T-cell (primary cell): ENCODE measurements around the gene DUSP12. TPM values are rescaled to one million over a fixed set of nuclear protein-coding genes. Genes with fewer than 3 reads are reported as not detected.

Experiments used
- ATAC-seq, 4 experiments: fragments of 200-7000 bp in 3 of 4; fragments of 150-1000 bp in 1 of 4; cut with Tn5 transposase; replicated peaks in 1 of 4; 1 replicate in 3 of 4; 2 replicates in 1 of 4; pipeline ENCODE4 v1.10.0; 2021; ENCODE audit warnings: moderate library complexity in 3 of 4, mild to moderate bottlenecking in 2 of 4, moderate number of reproducible peaks in 1 of 4
- CTCF ChIA-PET, 2 donors: fragments of 300-600 bp; sonication (Branson Sonifier 250); formaldehyde crosslinking; loops; one replicate each; lab custom pipeline; 2022; ENCODE audit warnings: antibody characterized with exemption in 2 of 2; lab: Charles Lee
- POLR2A ChIA-PET, 2 donors: fragments of 300-600 bp; sonication (Branson Sonifier 250); formaldehyde crosslinking; loops; one replicate each; lab custom pipeline; 2022; ENCODE audit warnings: antibody characterized with exemption in 2 of 2; lab: Charles Lee
- DNase-seq, 35 experiments: peaks; one replicate each; pipeline versions ENCODE4 v3.0.0 to v3.0.0-alpha.2; 2013 to 2023
- H3K27ac ChIP-seq: one replicate; pipeline ENCODE4 v1.5.1; 2013; ENCODE audit warnings: low read length
- H3K27me3 ChIP-seq, 2 experiments: replicated peaks in 1 of 2; 1 replicate in 1 of 2; 2 replicates in 1 of 2; pipeline versions ENCODE4 v1.6.1 to v1.7.0; 2013; ENCODE audit warnings: low read length in 1 of 2, mixed read lengths in 1 of 2; ENCODE audit not compliant: control insufficient read depth in 2 of 2, insufficient read depth in 2 of 2; ENCODE audit errors: extremely low read depth in 1 of 2
- H3K36me3 ChIP-seq, 2 donors: 1 replicate in 1 of 2; 2 replicates in 1 of 2; pipeline versions ENCODE4 v1.6.1 to v1.7.0; 2013; ENCODE audit warnings: low read length in 1 of 2; ENCODE audit not compliant: control insufficient read depth in 2 of 2, insufficient read depth in 1 of 2; ENCODE audit errors: extremely low read depth in 1 of 2
- H3K4me1 ChIP-seq, 2 experiments: 1 replicate in 1 of 2; 2 replicates in 1 of 2; pipeline versions ENCODE4 v1.6.1 to v1.7.0; 2013; ENCODE audit warnings: low read length in 2 of 2, mixed read lengths in 1 of 2; ENCODE audit not compliant: insufficient read depth in 2 of 2, control insufficient read depth in 1 of 2; ENCODE audit errors: extremely low read depth in 1 of 2
- H3K4me3 ChIP-seq, 2 donors: 1 replicate in 1 of 2; 2 replicates in 1 of 2; pipeline versions ENCODE4 v1.5.1 to v1.7.0; 2013; ENCODE audit warnings: mild to moderate bottlenecking in 2 of 2, low read length in 1 of 2, moderate library complexity in 1 of 2; ENCODE audit not compliant: control insufficient read depth in 1 of 2; ENCODE audit errors: extremely low read depth in 1 of 2
- H3K9me3 ChIP-seq: 2 replicates; pipeline ENCODE4 v1.7.0; 2013
- H3K27ac Mint-ChIP-seq, 2 donors: one replicate each; pipeline ENCODE4 v1.8.0; 2020 to 2021; ENCODE audit warnings: mild to moderate bottlenecking in 2 of 2, mixed read lengths in 2 of 2
- H3K27me3 Mint-ChIP-seq, 2 donors: one replicate each; pipeline ENCODE4 v1.8.0; 2021 to 2022; ENCODE audit warnings: mixed read lengths in 2 of 2
- H3K36me3 Mint-ChIP-seq: one replicate; pipeline ENCODE4 v1.8.0; 2021; ENCODE audit warnings: mixed read lengths
- H3K4me1 Mint-ChIP-seq, 3 donors: one replicate each; pipeline ENCODE4 v1.8.0; 2020 to 2022; ENCODE audit warnings: mixed read lengths in 3 of 3, mild to moderate bottlenecking in 1 of 3
- H3K4me3 Mint-ChIP-seq, 3 donors: one replicate each; pipeline ENCODE4 v1.8.0; 2020 to 2022; ENCODE audit warnings: mild to moderate bottlenecking in 3 of 3, mixed read lengths in 3 of 3, moderate library complexity in 3 of 3
- H3K9me3 Mint-ChIP-seq, 3 donors: one replicate each; pipeline ENCODE4 v1.8.0; 2020 to 2022; ENCODE audit warnings: mixed read lengths in 3 of 3
- WGBS: methylation state at CpG from one replicate; pipeline ENCODE4 v1.1.5; 2013; ENCODE audit warnings: missing lambda C conversion rate; ENCODE audit not compliant: insufficient coverage; 5-methylcytosine and 5-hydroxymethylcytosine counted together
- total RNA-seq, 35 experiments: library from RNA in 6 of 35; stranded (reverse) in 6 of 35; fragments of 120-200 nt in 1 of 35; gene quantifications; one replicate each; pipeline versions ENCODE4 v1.2.1 to v1.2.4 and lab custom pipeline; 2013 to 2026

Gene DUSP12
- total RNA-seq, 5 donors from 2014 or later (not counting 1 experiment from before 2014, with no cell fraction given): 18.9 to 33.5 (median 29.1) TPM

GRCh38 chr1:161738627-161739287, 10.8 kb upstream of the DUSP12 start:
- Mint-ChIP-seq H3K27ac (peak overlapping the region; percentile 42 to 57), H3K4me3 (peak overlapping the region in 1 of 3 donors; percentile 35), H3K36me3 (no peaks in the 10 kb centered on the region), H3K4me1 (peaks cover 23 to 34% (median 25%) of the 10 kb centered on the region in 3 donors), H3K9me3 (no peaks in the 10 kb centered on the region), H3K27me3 (peaks cover 0 to 5% of the 10 kb centered on the region in 2 donors)
- ATAC-seq (peak; percentile 73 to 91 (median 78)), DNase-seq (peak; percentile 3 to 74 (median 46))
- POLR2A ChIA-PET: interaction anchor here in 1 of 2 donors (0.6 kb wide), 1 partner anchor 23 kb away, joined by 7 read pairs; no protein-coding TSS in a partner anchor
- Histone ChIP-seq H3K4me3 (no peak overlapping the region), H3K36me3 (no peaks in the 10 kb centered on the region), H3K4me1 (peaks cover 0 to 26% of the 10 kb centered on the region in 2 experiments), H3K27ac (peak overlapping the region; percentile 2), H3K27me3 (no peaks in the 10 kb centered on the region), H3K9me3 (no peaks in the 10 kb centered on the region)
- 72% methylated on average over 3 of the region's 4 CpGs for WGBS
- CTCF ChIA-PET: interaction anchor here (0.6 to 6.3 kb wide), 15 partner anchors 10 to 1120 kb away, joined by 3 to 34 read pairs (median 3); partner anchors contain the start of gene DUSP12 (in 1 of the 2)

GRCh38 chr1:161739865-161740566, 9.6 kb upstream of the DUSP12 start:
- H3K9me3 ChIP-seq: no peaks in the 10 kb centered on the region
- H3K4me1 ChIP-seq: peaks cover 0 to 26% of the 10 kb centered on the region in 2 experiments
- ChIA-PET CTCF (interaction anchor here (0.5 to 6.3 kb wide), 7 partner anchors 10 to 297 kb away, joined by 3 to 34 read pairs (median 6); partner anchors contain the start of gene DUSP12 (in 1 of the 2)), POLR2A (no interaction called here)
- Mint-ChIP-seq H3K9me3 (no peaks in the 10 kb centered on the region), H3K36me3 (no peaks in the 10 kb centered on the region), H3K4me3 (peak overlapping the region in 1 of 3 donors; percentile 2), H3K4me1 (peaks cover 25 to 43% (median 31%) of the 10 kb centered on the region in 3 donors), H3K27me3 (peaks cover 3 to 7% of the 10 kb centered on the region in 2 donors), H3K27ac (peak overlapping the region in 1 of 2 donors; percentile 57)
- no peaks in the 10 kb centered on the region for H3K27me3 ChIP-seq
- no CpG with 5 or more reads among the region's 8 CpGs for WGBS
- no peak overlapping the region for H3K27ac ChIP-seq
- DNase-seq: no peak
- no peak for ATAC-seq
- H3K4me3 ChIP-seq: no peak overlapping the region
- no peaks in the 10 kb centered on the region for H3K36me3 ChIP-seq

GRCh38 chr1:161740921-161741320, 8.7 kb upstream of the DUSP12 start:
- H3K36me3 Mint-ChIP-seq: no peaks in the 10 kb centered on the region
- peak overlapping the region in 1 of 2 donors; percentile 41 for H3K27ac Mint-ChIP-seq
- Histone ChIP-seq H3K9me3 (no peaks in the 10 kb centered on the region), H3K4me3 (no peak overlapping the region), H3K27ac (no peak overlapping the region), H3K36me3 (no peaks in the 10 kb centered on the region), H3K27me3 (no peaks in the 10 kb centered on the region), H3K4me1 (peaks cover 0 to 26% of the 10 kb centered on the region in 2 experiments)
- WGBS: 100% methylated on average over 1 of the region's 6 CpGs
- no peak for ATAC-seq
- H3K4me3 Mint-ChIP-seq: no peak overlapping the region
- peaks cover 3 to 4% of the 10 kb centered on the region in 2 donors for H3K27me3 Mint-ChIP-seq
- POLR2A ChIA-PET: interaction anchor here (0.5 to 1.2 kb wide), 2 partner anchors 8 to 1890 kb away, joined by 3 read pairs; partner anchors contain the start of gene DUSP12 (in 1 of the 2)
- peaks cover 25 to 43% (median 32%) of the 10 kb centered on the region in 3 donors for H3K4me1 Mint-ChIP-seq
- no peak for DNase-seq
- H3K9me3 Mint-ChIP-seq: no peaks in the 10 kb centered on the region
- CTCF ChIA-PET: interaction anchor here (0.6 to 6.3 kb wide), 14 partner anchors 9 to 296 kb away, joined by 3 to 34 read pairs (median 4); partner anchors contain the start of gene DUSP12 (in 1 of the 2)

GRCh38 chr1:161743231-161743630, 6.4 kb upstream of the DUSP12 start:
- Histone ChIP-seq H3K27ac (no peak overlapping the region), H3K4me1 (peaks cover 0 to 26% of the 10 kb centered on the region in 2 experiments), H3K9me3 (no peaks in the 10 kb centered on the region), H3K4me3 (no peak overlapping the region), H3K36me3 (no peaks in the 10 kb centered on the region), H3K27me3 (no peaks in the 10 kb centered on the region)
- no peaks in the 10 kb centered on the region for H3K36me3 Mint-ChIP-seq
- no peaks in the 10 kb centered on the region for H3K9me3 Mint-ChIP-seq
- H3K27ac Mint-ChIP-seq: no peak overlapping the region
- ChIA-PET CTCF (interaction anchor here in 1 of 2 donors (0.6 kb wide), 1 partner anchor 23 kb away, joined by 3 read pairs; no protein-coding TSS in a partner anchor), POLR2A (interaction anchor here in 1 of 2 donors (0.6 kb wide), 1 partner anchor 63 kb away, joined by 5 read pairs; no protein-coding TSS in a partner anchor)
- DNase-seq: no peak
- no peak for ATAC-seq
- H3K27me3 Mint-ChIP-seq: peaks cover 3% of the 10 kb centered on the region in 2 donors
- 93% methylated on average over 9 of the region's 9 CpGs for WGBS
- peaks cover 34 to 48% (median 38%) of the 10 kb centered on the region in 3 donors for H3K4me1 Mint-ChIP-seq
- no peak overlapping the region for H3K4me3 Mint-ChIP-seq

- no peak for DNase-seq
- CTCF ChIA-PET: no interaction called here
Measured at GRCh38 chr1:161747801-161748200, 1.8 kb upstream of the DUSP12 start.

More at GRCh38 chr1:161747801-161748200, 1.8 kb upstream of the DUSP12 start:
- Histone ChIP-seq H3K36me3 (peaks cover 0 to 9% of the 10 kb centered on the region in 2 donors), H3K27me3 (no peaks in the 10 kb centered on the region), H3K27ac (no peak overlapping the region), H3K4me3 (no peak overlapping the region), H3K4me1 (peaks cover 0 to 14% of the 10 kb centered on the region in 2 experiments), H3K9me3 (no peaks in the 10 kb centered on the region)
- no peak for ATAC-seq
- Mint-ChIP-seq H3K36me3 (no peaks in the 10 kb centered on the region), H3K27ac (peak overlapping the region in 1 of 2 donors; percentile 31), H3K4me3 (peak overlapping the region in 1 of 3 donors; percentile 98), H3K9me3 (no peaks in the 10 kb centered on the region), H3K27me3 (peaks cover 3% of the 10 kb centered on the region in 2 donors), H3K4me1 (peaks cover 36 to 44% (median 41%) of the 10 kb centered on the region in 3 donors)
- POLR2A ChIA-PET: no interaction called here
- WGBS: no CpG with 5 or more reads among the region's 6 CpGs
